HG02588 (cell line): ENCODE data around the gene HIPK2.

Source experiments
- ATAC-seq: cut with Tn5 transposase; IDR thresholded peaks from one replicate; pipeline ENCODE4 v1.9.1; 2021; ENCODE audit warnings: mild to moderate bottlenecking, moderate library complexity; ENCODE audit not compliant: unreplicated experiment

HIPK2 gene

GRCh38 chr7:139737221-139738100 lies 40.3 kb downstream of the HIPK2 start:
- no peak for ATAC-seq

GRCh38 chr7:139735912-139736595 lies 41.7 kb downstream of the HIPK2 start:
- ATAC-seq: no peak

GRCh38 chr7:139735466-139735865 lies 42.3 kb downstream of the HIPK2 start:
- ATAC-seq: no peak

GRCh38 chr7:139734395-139734794 lies 43.4 kb downstream of the HIPK2 start:
- no peak for ATAC-seq

- no peak for ATAC-seq
These were observed 44.0 kb downstream of the HIPK2 start for GRCh38 chr7:139733751-139734150.

- ATAC-seq: no peak
These were observed 45.2 kb downstream of the HIPK2 start for GRCh38 chr7:139732471-139733167.

- no peak for ATAC-seq
These were observed 45.9 kb downstream of the HIPK2 start for GRCh38 chr7:139731802-139732470.

- peak; percentile 89 for ATAC-seq
These were observed 46.8 kb downstream of the HIPK2 start for GRCh38 chr7:139730746-139731612.

GRCh38 chr7:139728203-139728602 lies 49.6 kb downstream of the HIPK2 start:
- no peak for ATAC-seq

GRCh38 chr7:139727151-139727705 lies 50.6 kb downstream of the HIPK2 start:
- ATAC-seq: no peak

- no peak for ATAC-seq
These were observed 51.3 kb downstream of the HIPK2 start for GRCh38 chr7:139726485-139726869.

- ATAC-seq: no peak
These were observed 51.8 kb downstream of the HIPK2 start for GRCh38 chr7:139725858-139726484.

GRCh38 chr7:139725077-139725476 lies 52.7 kb downstream of the HIPK2 start:
- peak; percentile 81 for ATAC-seq

GRCh38 chr7:139722604-139723003 lies 55.2 kb downstream of the HIPK2 start:
- no peak for ATAC-seq

GRCh38 chr7:139721821-139722220 lies 56.0 kb downstream of the HIPK2 start:
- no peak for ATAC-seq

- ATAC-seq: no peak
These were observed 56.4 kb downstream of the HIPK2 start for GRCh38 chr7:139721417-139721816.

GRCh38 chr7:139720705-139721231 lies 57.0 kb downstream of the HIPK2 start:
- ATAC-seq: no peak

- ATAC-seq: no peak
These were observed 57.6 kb downstream of the HIPK2 start for GRCh38 chr7:139720186-139720585.

- ATAC-seq: no peak
These were observed 58.9 kb downstream of the HIPK2 start for GRCh38 chr7:139718859-139719258.
